GM12874 (cell line): ENCODE measurements around the gene BCL3.

Source experiments
- CTCF ChIP-seq: IDR thresholded peaks from 2 replicates; pipeline ENCODE4 v1.5.1; 2011; ENCODE audit warnings: low read depth, mild to moderate bottlenecking, control low read depth, low read length, moderate library complexity; ENCODE audit not compliant: insufficient read depth

BCL3 gene

DNA sequence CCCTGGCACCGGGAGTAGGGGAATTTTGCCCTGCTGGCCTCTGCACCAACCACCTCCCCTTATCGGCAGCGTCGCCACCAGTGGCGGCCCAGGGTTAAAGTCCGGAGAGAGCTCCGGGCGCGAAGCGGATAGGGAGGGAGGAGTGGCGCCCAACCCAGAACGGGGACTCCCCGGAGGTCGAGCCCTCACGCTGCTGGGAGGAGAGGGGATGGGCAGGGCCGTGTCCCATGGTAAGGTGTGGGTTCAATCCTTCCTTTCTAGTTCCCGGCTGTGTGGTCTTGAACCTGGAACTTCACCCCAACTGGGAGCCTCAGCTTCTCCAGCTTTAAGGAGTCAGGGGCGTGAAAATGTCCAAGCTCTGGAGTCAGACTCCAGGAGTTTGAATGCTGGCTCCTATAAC, 23.3 kb upstream of the BCL3 start:
- no peak for TF ChIP-seq CTCF

DNA sequence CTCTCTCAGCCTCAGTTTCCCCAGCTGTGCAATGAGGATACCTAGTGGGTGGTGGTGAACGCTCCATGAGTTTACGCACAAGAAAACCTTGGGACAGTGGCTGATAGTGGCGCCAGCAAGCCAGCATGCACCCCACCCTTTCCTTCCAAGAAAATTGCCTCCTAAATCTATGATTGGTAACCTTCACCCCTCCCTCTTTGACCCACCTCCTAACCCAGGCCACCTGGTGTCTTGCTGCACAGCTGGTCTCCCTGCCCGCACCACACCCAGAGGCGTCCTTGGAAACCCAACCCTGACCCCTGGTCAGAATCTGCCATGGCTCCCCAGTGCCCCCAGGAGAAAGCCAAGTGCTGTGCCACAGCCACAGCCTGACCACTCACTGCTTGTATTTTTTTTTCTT, 22.8 kb upstream of the BCL3 start:
- no peak for TF ChIP-seq CTCF

DNA sequence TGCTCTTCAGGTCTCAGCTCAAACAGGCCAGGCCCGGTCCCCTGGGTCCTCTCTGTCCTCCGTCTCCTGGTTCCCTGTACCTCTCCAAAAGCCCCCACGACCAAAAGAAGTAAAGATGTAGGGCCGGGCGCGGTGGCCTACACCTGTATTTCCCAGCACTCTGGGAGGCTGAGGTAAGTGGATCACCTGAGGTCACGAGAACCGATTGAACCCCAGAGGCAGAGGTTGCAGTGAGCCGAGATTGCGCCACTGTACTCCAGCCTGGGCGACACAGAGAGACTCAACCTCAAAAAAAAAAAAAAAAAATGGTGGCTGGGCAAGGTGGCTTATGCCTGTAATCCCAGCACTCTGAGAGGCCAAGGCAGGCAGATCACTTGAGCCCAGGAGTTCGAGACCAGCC, 22.0 kb upstream of the BCL3 start:
- TF ChIP-seq CTCF: no peak

- no peak for TF ChIP-seq CTCF
Measured at GRCh38 chr19:44728178-44728577, 20.3 kb upstream of the BCL3 start.

DNA sequence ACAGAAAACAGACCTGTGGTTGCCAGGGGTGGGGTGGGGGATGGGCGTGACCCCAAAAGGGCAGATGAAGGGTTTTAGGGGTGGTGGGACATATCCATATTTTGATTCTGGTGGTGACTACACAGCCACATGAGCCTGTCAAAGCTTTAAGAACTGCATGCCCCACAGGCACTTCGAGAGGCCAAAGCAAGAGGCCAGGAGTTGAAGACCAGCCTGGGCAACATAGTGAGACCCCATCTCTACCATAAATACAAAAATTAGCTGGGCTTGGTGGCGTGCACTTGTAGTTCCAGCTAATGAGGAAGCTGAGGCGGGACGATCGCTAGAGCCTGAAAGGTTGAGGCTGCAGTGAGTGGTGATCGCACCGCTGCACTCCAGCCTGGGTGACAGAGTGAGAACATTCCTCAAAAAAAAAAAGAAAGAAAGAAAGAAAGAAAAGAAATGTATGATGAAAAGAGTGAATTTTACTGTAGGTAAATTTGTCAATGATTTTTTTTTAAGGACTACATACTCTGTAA, 18.9 kb upstream of the BCL3 start:
- TF ChIP-seq CTCF: no peak

GRCh38 chr19:44731081-44731480, 17.4 kb upstream of the BCL3 start:
- TF ChIP-seq CTCF: no peak

DNA sequence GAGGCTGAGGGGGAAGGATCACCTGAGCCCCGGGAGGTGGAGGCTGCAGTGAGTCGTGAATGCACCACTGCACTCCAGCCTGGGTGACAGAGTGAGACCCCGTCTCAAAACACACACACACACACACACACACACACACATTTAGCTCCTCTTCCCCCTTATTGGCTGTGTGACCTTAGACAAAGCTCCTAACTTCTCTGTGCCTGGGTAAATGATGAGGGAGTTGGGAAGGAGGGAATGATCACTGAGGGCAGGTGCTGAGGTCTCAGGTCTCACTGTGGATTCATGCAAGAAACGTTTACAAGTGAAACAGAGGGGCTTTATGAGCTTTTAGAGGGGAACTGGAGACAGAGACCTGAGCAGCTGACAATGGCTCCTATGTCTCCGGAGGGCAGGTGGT, 16.9 kb upstream of the BCL3 start:
- TF ChIP-seq CTCF: no peak
